Vagina (tissue), 2 donors: Measurements from ENCODE around the gene BCKDK. TPM values are rescaled to one million over a fixed set of nuclear protein-coding genes. Genes with fewer than 3 reads are reported as not detected.

Experiments used
- DNase-seq, 2 donors: peaks; one replicate each; pipeline ENCODE4 v3.0.0-alpha.2; 2017; ENCODE audit errors: extremely low spot score in 2 of 2
- H3K27ac ChIP-seq: fragments of 200-600 bp; sonication (generic); one replicate; pipeline ENCODE4 v1.5.1; 2019
- H3K27me3 ChIP-seq: fragments of 200-600 bp; sonication (generic); one replicate; pipeline ENCODE4 v1.5.1; 2019
- H3K36me3 ChIP-seq, 2 donors: fragments of 200-600 bp; sonication (generic); one replicate each; pipeline ENCODE4 v1.5.1; 2017 to 2019
- H3K4me1 ChIP-seq: fragments of 200-600 bp; sonication (generic); one replicate; pipeline ENCODE4 v1.5.1; 2019
- H3K4me3 ChIP-seq, 2 donors: fragments of 200-600 bp; sonication (generic); 1 replicate in 1 of 2; 2 replicates in 1 of 2; pipeline ENCODE4 v1.5.1; 2016 to 2019
- H3K9me3 ChIP-seq: fragments of 200-600 bp; sonication (generic); one replicate; pipeline ENCODE4 v1.5.1; 2019
- POLR2A ChIP-seq, 2 donors: fragments of 450-650 bp; IDR thresholded peaks; one replicate each; pipeline ENCODE4 v1.6.1; 2017; ENCODE audit warnings: antibody characterized with exemption in 2 of 2, mild to moderate bottlenecking in 2 of 2, moderate library complexity in 2 of 2
- POLR2AphosphoS5 ChIP-seq, 2 donors: sonication (generic); formaldehyde crosslinking; IDR thresholded peaks; one replicate each; pipeline ENCODE4 v1.9.0; 2017; ENCODE audit warnings: antibody characterized with exemption in 2 of 2, mild to moderate bottlenecking in 2 of 2, low read depth in 1 of 2; ENCODE audit not compliant: insufficient read depth in 1 of 2
- intact Hi-C: fragments of 100-400 bp; cut with DNase I; formaldehyde crosslinking; loops from one replicate; pipeline ENCODE4 v1.15.1; 2023
- total RNA-seq: library from RNA; depleted of rRNA; stranded (reverse); fragments of >200 nt; gene quantifications from one replicate; pipeline ENCODE4 v1.2.3, GENCODE V29; 2016
- TF ChIP-seq, protein P1 (sequence below), 3 experiments: fragments of 450-650 bp in 2 of 3; fragments of 200-600 bp in 1 of 3; sonication (generic) in 1 of 3; IDR thresholded peaks; one replicate each; pipeline ENCODE4 v1.5.1; 2017 to 2019; ENCODE audit warnings: antibody characterized with exemption in 3 of 3, mild to moderate bottlenecking in 2 of 3, moderate library complexity in 2 of 3

Gene BCKDK
- total RNA-seq, 1 donor from 2014 or later, result 48.9 TPM

DNA sequence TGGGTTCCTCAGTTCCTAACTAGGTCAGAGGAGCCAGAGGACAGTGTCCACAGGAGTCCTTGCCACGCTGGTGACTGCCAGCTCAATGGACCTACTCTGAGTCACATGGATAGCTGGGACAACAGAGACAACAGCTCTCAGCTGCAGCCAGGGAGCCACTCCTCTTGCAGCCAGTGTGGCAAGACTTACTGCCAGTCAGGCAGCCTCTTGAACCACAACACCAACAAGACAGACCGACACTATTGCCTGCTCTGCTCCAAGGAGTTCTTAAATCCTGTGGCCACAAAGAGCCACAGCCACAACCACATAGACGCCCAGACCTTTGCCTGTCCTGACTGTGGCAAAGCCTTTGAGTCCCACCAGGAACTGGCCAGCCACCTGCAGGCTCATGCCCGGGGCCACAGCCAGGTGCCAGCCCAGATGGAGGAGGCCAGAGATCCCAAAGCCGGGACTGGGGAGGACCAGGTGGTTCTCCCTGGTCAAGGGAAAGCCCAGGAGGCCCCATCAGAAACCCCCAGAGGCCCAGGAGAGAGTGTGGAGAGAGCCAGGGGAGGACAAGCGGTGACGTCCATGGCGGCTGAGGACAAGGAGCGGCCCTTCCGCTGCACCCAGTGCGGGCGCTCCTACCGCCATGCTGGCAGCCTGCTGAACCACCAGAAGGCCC lies 27.3 kb upstream of the BCKDK start:
- peaks cover 18% of the 10 kb centered on the region for H3K4me1 ChIP-seq
- no peak for DNase-seq
- no peak overlapping the region for H3K27ac ChIP-seq
- H3K4me3 ChIP-seq, result no peak overlapping the region
- no peaks in the 10 kb centered on the region for H3K9me3 ChIP-seq
- intact Hi-C loops, result loop anchor here (5.0 to 10.0 kb wide), 2 partner anchors 49 to 64 kb away; partner anchors contain the start of gene STX4
- H3K27me3 ChIP-seq, result no peaks in the 10 kb centered on the region
- TF ChIP-seq POLR2AphosphoS5 (IDR thresholded peaks at IDR 0.05; ENCODE audit: insufficient read depth in 1 of 2, low read depth in 1 of 2), result no peak
- TF ChIP-seq, protein P1, sequence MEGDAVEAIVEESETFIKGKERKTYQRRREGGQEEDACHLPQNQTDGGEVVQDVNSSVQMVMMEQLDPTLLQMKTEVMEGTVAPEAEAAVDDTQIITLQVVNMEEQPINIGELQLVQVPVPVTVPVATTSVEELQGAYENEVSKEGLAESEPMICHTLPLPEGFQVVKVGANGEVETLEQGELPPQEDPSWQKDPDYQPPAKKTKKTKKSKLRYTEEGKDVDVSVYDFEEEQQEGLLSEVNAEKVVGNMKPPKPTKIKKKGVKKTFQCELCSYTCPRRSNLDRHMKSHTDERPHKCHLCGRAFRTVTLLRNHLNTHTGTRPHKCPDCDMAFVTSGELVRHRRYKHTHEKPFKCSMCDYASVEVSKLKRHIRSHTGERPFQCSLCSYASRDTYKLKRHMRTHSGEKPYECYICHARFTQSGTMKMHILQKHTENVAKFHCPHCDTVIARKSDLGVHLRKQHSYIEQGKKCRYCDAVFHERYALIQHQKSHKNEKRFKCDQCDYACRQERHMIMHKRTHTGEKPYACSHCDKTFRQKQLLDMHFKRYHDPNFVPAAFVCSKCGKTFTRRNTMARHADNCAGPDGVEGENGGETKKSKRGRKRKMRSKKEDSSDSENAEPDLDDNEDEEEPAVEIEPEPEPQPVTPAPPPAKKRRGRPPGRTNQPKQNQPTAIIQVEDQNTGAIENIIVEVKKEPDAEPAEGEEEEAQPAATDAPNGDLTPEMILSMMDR (IDR thresholded peaks at IDR 0.05), result no peak
- TF ChIP-seq POLR2A (IDR thresholded peaks at IDR 0.05), result no peak
- peaks cover 0 to 81% of the 10 kb centered on the region in 2 donors for H3K36me3 ChIP-seq

GRCh38 chr16:31081428-31082351 lies 26.5 kb upstream of the BCKDK start:
- peaks cover 13% of the 10 kb centered on the region for H3K4me1 ChIP-seq
- H3K27ac ChIP-seq, result no peak overlapping the region
- no peak for DNase-seq
- H3K9me3 ChIP-seq, result no peaks in the 10 kb centered on the region
- H3K36me3 ChIP-seq, result peaks cover 0 to 77% of the 10 kb centered on the region in 2 donors
- intact Hi-C loops, result loop anchor here (5.0 to 10.0 kb wide), 2 partner anchors 49 to 63 kb away; partner anchors contain the start of gene STX4
- no peak overlapping the region for H3K4me3 ChIP-seq
- no peak for TF ChIP-seq POLR2AphosphoS5 (IDR thresholded peaks at IDR 0.05; ENCODE audit: insufficient read depth in 1 of 2, low read depth in 1 of 2)
- TF ChIP-seq, protein P1 (IDR thresholded peaks at IDR 0.05), result no peak
- no peak for TF ChIP-seq POLR2A (IDR thresholded peaks at IDR 0.05)
- H3K27me3 ChIP-seq, result no peaks in the 10 kb centered on the region

DNA sequence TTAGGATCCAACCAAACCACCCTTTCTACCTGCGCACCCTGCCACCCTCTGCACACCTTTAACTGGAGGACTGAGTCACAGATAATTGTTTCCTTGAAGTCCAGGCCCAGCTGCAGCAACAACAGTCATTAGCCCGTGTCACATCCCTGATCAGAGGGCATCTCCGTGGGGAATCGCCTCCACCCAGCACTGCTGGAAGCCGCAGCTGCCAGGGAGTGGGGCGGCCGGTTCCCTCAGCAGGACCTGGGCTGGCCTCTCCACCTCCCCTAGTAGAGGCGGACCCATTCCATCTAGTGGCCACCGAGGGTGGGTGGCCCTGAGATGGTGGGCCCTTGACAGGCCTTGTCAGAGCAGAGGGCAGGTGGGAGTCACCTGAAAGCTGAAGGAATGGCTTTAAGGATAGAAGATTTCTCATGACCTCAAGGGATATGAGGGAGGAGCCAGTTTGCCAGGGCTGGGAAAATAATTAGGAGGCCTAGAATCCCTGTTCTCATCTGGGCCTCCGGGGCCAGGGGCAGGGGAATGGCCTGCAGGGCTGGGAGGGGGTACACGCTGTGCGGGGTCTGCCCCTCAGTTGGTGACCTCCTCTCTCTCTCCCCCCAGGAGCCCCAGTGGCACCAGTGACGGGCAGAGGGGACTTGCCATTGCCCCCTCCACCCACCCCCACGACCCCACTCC lies 25.7 kb upstream of the BCKDK start:
- Histone ChIP-seq H3K27ac (no peak overlapping the region), H3K4me1 (peaks cover 13% of the 10 kb centered on the region), H3K4me3 (no peak overlapping the region), H3K9me3 (no peaks in the 10 kb centered on the region), H3K36me3 (peaks cover 0 to 72% of the 10 kb centered on the region in 2 donors), H3K27me3 (no peaks in the 10 kb centered on the region)
- TF ChIP-seq POLR2A (IDR thresholded peaks at IDR 0.05), result no peak
- TF ChIP-seq, protein P1 (IDR thresholded peaks at IDR 0.05), result no peak
- TF ChIP-seq POLR2AphosphoS5 (IDR thresholded peaks at IDR 0.05; ENCODE audit: insufficient read depth in 1 of 2, low read depth in 1 of 2), result no peak
- DNase-seq, result no peak
- intact Hi-C loops, result loop anchor here (5.0 to 10.0 kb wide), 2 partner anchors 50 to 62 kb away; partner anchors contain the start of gene STX4

DNA sequence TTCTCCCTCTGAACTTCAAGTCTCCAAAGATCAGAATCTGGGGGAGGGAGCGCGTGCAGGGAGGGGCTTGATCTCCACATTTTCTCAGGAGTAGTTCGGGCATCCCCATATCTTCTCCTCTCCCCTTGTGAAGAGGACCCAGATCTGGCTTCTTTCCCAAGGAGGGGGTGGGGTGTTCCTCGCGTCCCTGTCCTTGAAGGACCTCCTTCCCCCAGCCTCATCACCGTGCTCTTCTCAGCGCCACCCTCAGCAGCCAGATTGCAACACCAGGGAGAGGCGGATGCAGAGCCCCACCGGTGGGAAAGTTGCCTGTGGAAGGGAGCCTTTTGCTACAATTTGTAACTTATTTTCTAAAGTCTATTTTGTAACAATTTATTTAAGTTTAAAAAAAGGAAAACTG lies 25.1 kb upstream of the BCKDK start:
- Histone ChIP-seq H3K36me3 (peaks cover 0 to 68% of the 10 kb centered on the region in 2 donors), H3K27ac (no peak overlapping the region), H3K4me3 (no peak overlapping the region), H3K9me3 (no peaks in the 10 kb centered on the region), H3K4me1 (peaks cover 13% of the 10 kb centered on the region), H3K27me3 (no peaks in the 10 kb centered on the region)
- intact Hi-C loops, result loop anchor here (5.0 to 10.0 kb wide), 2 partner anchors 51 to 62 kb away; partner anchors contain the start of gene STX4
- TF ChIP-seq, protein P1 (IDR thresholded peaks at IDR 0.05), result no peak
- TF ChIP-seq POLR2A (IDR thresholded peaks at IDR 0.05) (no peak), POLR2AphosphoS5 (IDR thresholded peaks at IDR 0.05; ENCODE audit: insufficient read depth in 1 of 2, low read depth in 1 of 2) (no peak)
- DNase-seq, result no peak
